Transverse colon (tissue), 4 donors: ENCODE measurements around the gene LMAN1. TPM values are rescaled to one million over a fixed set of nuclear protein-coding genes. Genes with fewer than 3 reads are reported as not detected.

ENCODE experiments used
- DNase-seq: peaks from one replicate; pipeline ENCODE4 v3.0.0-alpha.2; 2019
- H3K27ac ChIP-seq, 4 donors: fragments of 200-600 bp; sonication (generic); 2 replicates each; pipeline ENCODE4 v1.5.1; 2016 to 2018; ENCODE audit warnings: inconsistent platforms in 4 of 4
- H3K27me3 ChIP-seq: fragments of 200-600 bp; sonication (generic); 2 replicates; pipeline ENCODE4 v1.5.1; 2017; ENCODE audit warnings: inconsistent platforms
- H3K36me3 ChIP-seq, 4 donors: fragments of 200-600 bp; sonication (generic); 2 replicates each; pipeline ENCODE4 v1.5.1; 2017 to 2019; ENCODE audit warnings: inconsistent platforms in 4 of 4
- H3K4me1 ChIP-seq, 4 donors: fragments of 200-600 bp; sonication (generic); 2 replicates each; pipeline ENCODE4 v1.5.1; 2017 to 2020; ENCODE audit warnings: inconsistent platforms in 4 of 4
- H3K4me3 ChIP-seq, 4 donors: fragments of 200-600 bp; sonication (generic); 1 replicate in 1 of 4; 2 replicates in 3 of 4; pipeline versions ENCODE4 v1.5.1 to v1.6.1; 2017 to 2019; ENCODE audit warnings: inconsistent platforms in 4 of 4
- H3K9me3 ChIP-seq, 2 donors: fragments of 200-600 bp; sonication (generic); 2 replicates each; pipeline ENCODE4 v1.5.1; 2017 to 2019; ENCODE audit warnings: inconsistent platforms in 2 of 2
- EP300 ChIP-seq: sonication (generic); formaldehyde crosslinking; IDR thresholded peaks from one replicate; pipeline ENCODE4 v1.6.1; 2017; ENCODE audit warnings: antibody characterized with exemption, low read depth
- POLR2A ChIP-seq: fragments of 450-650 bp; IDR thresholded peaks from one replicate; pipeline ENCODE4 v1.6.1; 2016; ENCODE audit warnings: antibody characterized with exemption, mild to moderate bottlenecking, moderate library complexity
- POLR2AphosphoS5 ChIP-seq, 3 donors: sonication (generic); formaldehyde crosslinking; IDR thresholded peaks; one replicate each; pipeline ENCODE4 v1.6.1; 2016; ENCODE audit warnings: antibody characterized with exemption in 3 of 3
- WGBS, 2 donors: methylation state at CpG; one replicate each; pipeline ENCODE4 v1.1.5; 2018; ENCODE audit warnings: low coverage in 1 of 2; 5-methylcytosine and 5-hydroxymethylcytosine counted together
- in situ Hi-C, 4 donors: fragments of 200-750 bp; cut with MboI; loops; one replicate each; pipeline versions ENCODE4 v1.15.0 to v1.15.1; 2017; ENCODE audit warnings: low sequenced_read_pairs in 3 of 4, low pct_ligation_motif_present in 1 of 4, low pct_unique_long_range_greater_than_20kb in 1 of 4
- intact Hi-C: fragments of 100-400 bp; cut with DNase I; formaldehyde crosslinking; loops from one replicate; pipeline ENCODE4 v1.15.1; 2023; ENCODE audit warnings: low total_unique reads
- total RNA-seq, 4 donors: library from RNA; depleted of rRNA; stranded (reverse); fragments of >200 nt; gene quantifications; one replicate each; pipeline ENCODE4 v1.1.0, GENCODE V29; 2016
- TF ChIP-seq, protein P1 (sequence below), 5 experiments: fragments of 200-600 bp in 3 of 5; fragments of 450-650 bp in 2 of 5; sonication (generic) in 3 of 5; IDR thresholded peaks; 1 replicate in 2 of 5; 2 replicates in 3 of 5; pipeline ENCODE4 v1.5.1; 2016 to 2017; ENCODE audit warnings: antibody characterized with exemption in 5 of 5, inconsistent platforms in 3 of 5, mild to moderate bottlenecking in 2 of 5, moderate library complexity in 1 of 5

Gene LMAN1
- total RNA-seq, 4 donors from 2014 or later, result 27.1 to 80.8 (median 49.0) TPM

DNA sequence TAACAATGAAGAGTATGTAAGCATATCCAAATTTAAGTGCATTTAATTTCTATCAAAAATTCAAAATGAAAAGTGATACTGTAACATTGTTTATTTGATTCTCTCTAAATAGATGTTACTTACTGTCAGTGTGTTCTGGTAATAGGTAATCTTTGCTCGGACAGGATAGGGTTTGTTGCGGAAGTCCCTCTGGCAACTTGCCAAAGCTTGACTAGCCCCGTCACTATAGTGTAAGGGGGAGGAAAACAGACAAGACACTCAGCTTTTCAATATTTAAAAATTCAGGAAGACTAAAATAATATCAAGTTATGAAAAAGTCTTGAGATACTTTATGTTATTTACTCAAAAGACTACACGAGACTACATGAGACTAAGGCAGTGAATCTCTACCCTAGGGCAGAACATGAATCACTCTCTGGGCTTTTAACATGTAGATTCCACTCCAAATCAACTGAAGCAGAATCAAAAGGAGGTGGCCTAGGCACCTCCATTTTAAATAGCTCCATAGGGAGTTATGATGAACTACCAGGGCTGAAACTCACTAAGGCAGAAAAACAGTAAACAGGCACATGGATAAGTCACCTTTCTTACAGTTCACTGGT lies 5.9 kb downstream of the LMAN1 start:
- H3K36me3 ChIP-seq, result peaks cover 0 to 50% (median 16%) of the 10 kb centered on the region in 4 donors
- no peak overlapping the region for H3K27ac ChIP-seq
- in situ Hi-C loops, result no loop called here
- TF ChIP-seq EP300 (no peak), POLR2A (no peak), POLR2AphosphoS5 (IDR thresholded peaks at IDR 0.05) (no peak)
- TF ChIP-seq, protein P1, sequence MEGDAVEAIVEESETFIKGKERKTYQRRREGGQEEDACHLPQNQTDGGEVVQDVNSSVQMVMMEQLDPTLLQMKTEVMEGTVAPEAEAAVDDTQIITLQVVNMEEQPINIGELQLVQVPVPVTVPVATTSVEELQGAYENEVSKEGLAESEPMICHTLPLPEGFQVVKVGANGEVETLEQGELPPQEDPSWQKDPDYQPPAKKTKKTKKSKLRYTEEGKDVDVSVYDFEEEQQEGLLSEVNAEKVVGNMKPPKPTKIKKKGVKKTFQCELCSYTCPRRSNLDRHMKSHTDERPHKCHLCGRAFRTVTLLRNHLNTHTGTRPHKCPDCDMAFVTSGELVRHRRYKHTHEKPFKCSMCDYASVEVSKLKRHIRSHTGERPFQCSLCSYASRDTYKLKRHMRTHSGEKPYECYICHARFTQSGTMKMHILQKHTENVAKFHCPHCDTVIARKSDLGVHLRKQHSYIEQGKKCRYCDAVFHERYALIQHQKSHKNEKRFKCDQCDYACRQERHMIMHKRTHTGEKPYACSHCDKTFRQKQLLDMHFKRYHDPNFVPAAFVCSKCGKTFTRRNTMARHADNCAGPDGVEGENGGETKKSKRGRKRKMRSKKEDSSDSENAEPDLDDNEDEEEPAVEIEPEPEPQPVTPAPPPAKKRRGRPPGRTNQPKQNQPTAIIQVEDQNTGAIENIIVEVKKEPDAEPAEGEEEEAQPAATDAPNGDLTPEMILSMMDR (IDR thresholded peaks at IDR 0.05), result no peak
- peaks cover 0 to 19% (median 1%) of the 10 kb centered on the region in 4 donors for H3K4me1 ChIP-seq
- H3K4me3 ChIP-seq, result no peak overlapping the region
- DNase-seq, result no peak
- intact Hi-C loops, result no loop called here
- no peaks in the 10 kb centered on the region for H3K9me3 ChIP-seq
- H3K27me3 ChIP-seq, result no peaks in the 10 kb centered on the region
- WGBS, 2 donors, result 60 to 86% methylated on average over 1 to 4 of the region's 4 CpGs

DNA sequence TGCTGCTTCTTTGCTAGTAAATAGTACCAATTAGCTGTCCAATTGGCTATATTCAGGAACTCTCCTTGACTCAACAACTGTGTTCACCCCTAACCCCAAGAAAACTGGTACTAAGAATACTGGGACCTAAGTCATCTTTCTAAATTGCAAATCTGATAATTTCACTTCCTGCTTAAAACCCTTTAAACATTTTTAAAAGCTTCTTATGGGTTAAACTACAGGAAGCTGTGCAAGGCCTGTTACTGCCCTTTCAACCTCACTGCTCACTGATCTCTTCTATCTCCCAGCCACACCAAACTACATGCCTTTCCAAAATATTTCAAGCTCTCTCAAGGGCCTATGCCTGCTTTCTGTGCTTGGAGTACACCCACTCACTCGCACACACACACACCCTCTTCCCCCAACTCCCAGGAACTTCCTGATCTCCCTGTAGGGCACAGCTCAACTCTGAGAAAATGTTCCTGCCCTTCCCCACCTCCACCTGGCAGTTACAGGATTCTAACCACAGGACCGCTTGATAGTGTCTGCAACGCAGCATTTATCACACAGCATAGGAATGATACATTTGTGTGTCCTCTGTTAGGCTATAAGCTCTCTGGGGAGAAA lies 6.7 kb downstream of the LMAN1 start:
- H3K9me3 ChIP-seq, result no peaks in the 10 kb centered on the region
- peaks cover 0 to 52% (median 19%) of the 10 kb centered on the region in 4 donors for H3K36me3 ChIP-seq
- no peaks in the 10 kb centered on the region for H3K27me3 ChIP-seq
- intact Hi-C loops (no loop called here), in situ Hi-C loops (no loop called here)
- peaks cover 0 to 11% (median 0%) of the 10 kb centered on the region in 4 donors for H3K4me1 ChIP-seq
- H3K4me3 ChIP-seq, result no peak overlapping the region
- WGBS, 2 donors, result 80 to 93% methylated on average over 2 to 3 of the region's 3 CpGs
- TF ChIP-seq POLR2A (no peak), POLR2AphosphoS5 (IDR thresholded peaks at IDR 0.05) (no peak), EP300 (no peak)
- TF ChIP-seq, protein P1 (IDR thresholded peaks at IDR 0.05), result no peak
- H3K27ac ChIP-seq, result no peak overlapping the region
- no peak for DNase-seq

DNA sequence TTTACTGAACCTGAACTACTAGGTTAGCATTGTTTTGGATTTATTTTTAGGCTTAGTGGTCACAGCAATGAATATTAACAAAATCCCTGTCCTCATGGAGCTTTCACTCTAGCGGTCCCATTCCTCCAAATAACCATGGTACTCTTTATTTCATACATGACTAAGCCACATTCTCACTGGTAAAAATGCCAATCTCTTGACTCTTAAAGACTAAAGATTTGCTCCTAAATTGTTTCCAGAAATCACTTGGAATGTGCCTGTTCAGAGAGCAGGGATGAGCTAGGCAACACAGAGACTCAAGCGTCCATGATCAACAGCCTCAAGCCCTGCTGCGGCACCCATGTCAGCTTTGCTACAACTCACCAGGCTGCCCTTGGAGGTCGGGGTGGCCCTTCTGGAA lies 13.5 kb downstream of the LMAN1 start:
- WGBS, 2 donors, result 97 to 98% methylated on average over 4 of the region's 4 CpGs
- TF ChIP-seq POLR2AphosphoS5 (IDR thresholded peaks at IDR 0.05), result no peak
- TF ChIP-seq POLR2A, result no peak
- no peak for TF ChIP-seq EP300
- TF ChIP-seq, protein P1 (IDR thresholded peaks at IDR 0.05), result no peak
- no peak for DNase-seq
- no peaks in the 10 kb centered on the region for H3K4me1 ChIP-seq
- no peak overlapping the region for H3K4me3 ChIP-seq
- peaks cover 0 to 3% of the 10 kb centered on the region in 2 donors for H3K9me3 ChIP-seq
- H3K27me3 ChIP-seq, result no peaks in the 10 kb centered on the region
- in situ Hi-C loops (no loop called here), intact Hi-C loops (no loop called here)
- H3K36me3 ChIP-seq, result peaks cover 0 to 72% (median 28%) of the 10 kb centered on the region in 4 donors
- no peak overlapping the region for H3K27ac ChIP-seq

DNA sequence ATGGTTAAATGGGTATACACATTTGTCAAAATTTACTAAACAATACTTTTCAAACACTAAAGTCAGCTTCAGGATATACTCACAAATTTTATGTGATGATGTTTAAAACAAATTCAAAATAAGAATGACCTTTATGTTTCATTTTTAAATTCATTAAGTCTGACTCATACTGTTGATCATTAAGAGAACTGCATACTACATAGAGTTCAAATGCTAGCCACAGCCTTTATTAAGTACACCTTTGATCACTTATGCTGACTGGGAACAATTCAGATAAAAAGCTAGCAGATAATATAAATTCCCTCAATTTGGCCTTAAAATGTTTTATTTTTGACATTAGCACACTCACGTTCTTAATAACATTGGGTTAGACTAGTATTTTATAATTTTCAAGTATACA lies 14.1 kb downstream of the LMAN1 start:
- Histone ChIP-seq H3K9me3 (peaks cover 0 to 6% of the 10 kb centered on the region in 2 donors), H3K36me3 (peaks cover 0 to 77% (median 29%) of the 10 kb centered on the region in 4 donors), H3K27me3 (no peaks in the 10 kb centered on the region), H3K27ac (no peak overlapping the region), H3K4me1 (no peaks in the 10 kb centered on the region), H3K4me3 (no peak overlapping the region)
- 0% methylated on average over 1 of the region's 1 CpG for WGBS, 2 donors
- intact Hi-C loops, result no loop called here
- in situ Hi-C loops, result no loop called here
- TF ChIP-seq, protein P1 (IDR thresholded peaks at IDR 0.05), result no peak
- TF ChIP-seq POLR2AphosphoS5 (IDR thresholded peaks at IDR 0.05) (no peak), POLR2A (no peak), EP300 (no peak)
- DNase-seq, result no peak
